Daoy (cell line): ENCODE data around the gene SPATA2L. TPM values are rescaled to one million over a fixed set of nuclear protein-coding genes. Genes with fewer than 3 reads are reported as not detected.

Experiments
- DNase-seq: peaks from one replicate; pipeline ENCODE4 v3.0.0-alpha.2; 2015; ENCODE audit warnings: low read depth
- total RNA-seq: library from RNA; depleted of rRNA; stranded (reverse); fragments of >200 nt; shearing (Covaris generic); gene quantifications from 2 replicates; pipeline ENCODE4 v1.2.3, GENCODE V29; 2014

The SPATA2L gene
- total RNA-seq, 1 experiment from 2014 or later: 8.6 TPM

DNA sequence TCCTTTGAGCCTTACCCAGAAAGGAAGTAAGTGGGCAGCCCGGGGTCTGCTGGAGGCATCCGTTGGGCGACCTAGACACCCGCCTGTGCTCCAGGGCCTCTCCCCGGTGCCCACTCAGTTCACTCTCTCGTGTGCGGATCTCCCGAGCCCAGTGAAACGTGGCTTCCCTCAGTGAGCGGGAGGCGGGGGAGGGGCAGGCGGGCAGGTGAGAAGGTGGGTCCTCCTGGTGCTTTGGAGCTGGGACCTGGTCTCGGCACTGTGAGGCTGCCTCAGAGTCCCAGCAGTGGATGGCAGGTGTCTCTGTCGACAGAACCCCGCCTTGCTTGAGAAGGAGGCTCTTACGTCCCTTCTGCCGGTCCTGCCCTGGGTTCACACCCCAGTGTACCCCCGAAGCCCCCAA, 27.8 kb upstream of the SPATA2L start:
- DNase-seq: no peak

- no peak for DNase-seq
Observed at GRCh38 chr16:89727406-89728120, 26.1 kb upstream of the SPATA2L start.

- no peak for DNase-seq
Observed at GRCh38 chr16:89723279-89724250, 22.1 kb upstream of the SPATA2L start.

DNA sequence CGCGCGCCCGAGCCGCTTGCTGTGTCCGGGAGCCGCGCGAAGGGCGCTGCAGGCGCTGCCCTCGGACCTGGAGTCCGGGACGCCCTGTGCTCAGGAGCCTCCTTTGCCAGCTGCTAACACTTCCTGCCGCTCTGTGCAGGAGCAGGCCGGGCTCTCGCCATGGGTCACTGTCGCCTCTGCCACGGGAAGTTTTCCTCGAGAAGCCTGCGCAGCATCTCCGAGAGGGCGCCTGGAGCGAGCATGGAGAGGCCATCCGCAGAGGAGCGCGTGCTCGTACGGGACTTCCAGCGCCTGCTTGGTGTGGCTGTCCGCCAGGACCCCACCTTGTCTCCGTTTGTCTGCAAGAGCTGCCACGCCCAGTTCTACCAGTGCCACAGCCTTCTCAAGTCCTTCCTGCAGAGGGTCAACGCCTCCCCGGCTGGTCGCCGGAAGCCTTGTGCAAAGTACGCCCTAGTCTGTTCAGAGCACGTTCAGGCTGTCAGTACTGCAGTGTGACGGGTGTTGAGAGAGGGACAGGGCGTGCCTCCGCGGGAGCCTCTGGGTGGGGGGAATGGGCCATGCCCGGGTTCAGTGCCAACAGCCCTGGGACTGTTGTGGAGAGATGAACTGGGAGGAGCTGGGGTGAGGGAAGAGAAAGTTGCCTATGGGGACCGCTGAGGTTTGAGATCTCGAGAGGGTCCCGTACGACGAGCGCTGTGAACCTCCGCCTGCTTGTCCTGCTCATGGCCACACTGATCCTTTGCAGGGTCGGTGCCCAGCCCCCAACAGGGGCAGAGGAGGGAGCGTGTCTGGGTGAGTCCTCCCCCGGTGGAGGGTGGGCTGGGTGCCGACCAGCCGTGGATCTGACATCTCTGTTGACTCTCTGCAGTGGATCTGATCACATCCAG, 21.1 kb upstream of the SPATA2L start:
- DNase-seq: peak; percentile 62

- DNase-seq: peak; percentile 70
Observed at GRCh38 chr16:89721546-89722391, 20.3 kb upstream of the SPATA2L start.

GRCh38 chr16:89720813-89721545, 19.5 kb upstream of the SPATA2L start, which contains the start of the genes VPS9D1 and ZNF276:
Gene VPS9D1, minus strand, starts transcription at chr16:89720898. Its CDS starts 37 bp downstream, at chr16:89720861.
Gene ZNF276, plus strand, starts transcription at chr16:89721537. Its CDS starts 104 bp downstream, at chr16:89721641.
- DNase-seq: peak; percentile 85

- DNase-seq: no peak
Observed at GRCh38 chr16:89720551-89720812, 19.0 kb upstream of the SPATA2L start.

DNA sequence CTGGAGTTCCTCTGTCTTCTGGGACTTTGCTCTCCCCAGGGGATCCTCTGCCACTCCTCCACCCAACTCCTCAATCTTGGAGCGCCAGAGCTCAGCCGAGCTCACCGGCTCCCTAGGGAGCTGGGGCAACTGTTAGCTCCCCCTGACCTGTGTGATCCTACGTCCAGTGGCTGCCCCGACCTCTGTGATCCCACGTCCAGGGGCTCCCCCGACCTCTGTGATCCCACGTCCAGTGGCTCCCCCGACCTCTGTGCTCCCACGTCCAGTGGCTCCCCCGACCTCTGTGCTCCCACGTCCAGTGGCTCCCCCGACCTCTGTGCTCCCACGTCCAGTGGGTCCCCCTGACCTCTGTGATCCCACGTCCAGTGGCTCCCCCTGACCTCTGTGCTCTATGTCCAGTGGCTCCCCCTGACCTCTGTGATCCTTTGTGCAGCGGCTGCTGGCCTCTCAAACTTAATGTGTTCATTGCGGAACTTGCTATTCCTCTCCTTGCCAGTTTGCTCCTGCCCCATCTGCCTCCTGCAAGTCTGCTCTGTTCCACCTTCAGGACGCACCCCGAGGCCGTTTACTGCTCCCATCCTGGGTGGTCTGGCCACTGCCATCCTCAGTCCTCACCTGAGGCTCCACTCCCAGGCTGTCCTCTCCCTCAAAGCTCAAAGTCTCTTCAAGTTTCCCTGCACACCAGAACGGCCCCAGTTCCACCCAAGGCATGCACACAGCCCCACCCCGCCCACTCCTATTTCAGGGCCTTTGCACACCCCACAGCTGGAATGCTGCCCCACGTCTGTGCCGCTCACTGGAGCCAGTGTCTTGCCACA, 16.4 kb upstream of the SPATA2L start:
- DNase-seq: no peak

DNA sequence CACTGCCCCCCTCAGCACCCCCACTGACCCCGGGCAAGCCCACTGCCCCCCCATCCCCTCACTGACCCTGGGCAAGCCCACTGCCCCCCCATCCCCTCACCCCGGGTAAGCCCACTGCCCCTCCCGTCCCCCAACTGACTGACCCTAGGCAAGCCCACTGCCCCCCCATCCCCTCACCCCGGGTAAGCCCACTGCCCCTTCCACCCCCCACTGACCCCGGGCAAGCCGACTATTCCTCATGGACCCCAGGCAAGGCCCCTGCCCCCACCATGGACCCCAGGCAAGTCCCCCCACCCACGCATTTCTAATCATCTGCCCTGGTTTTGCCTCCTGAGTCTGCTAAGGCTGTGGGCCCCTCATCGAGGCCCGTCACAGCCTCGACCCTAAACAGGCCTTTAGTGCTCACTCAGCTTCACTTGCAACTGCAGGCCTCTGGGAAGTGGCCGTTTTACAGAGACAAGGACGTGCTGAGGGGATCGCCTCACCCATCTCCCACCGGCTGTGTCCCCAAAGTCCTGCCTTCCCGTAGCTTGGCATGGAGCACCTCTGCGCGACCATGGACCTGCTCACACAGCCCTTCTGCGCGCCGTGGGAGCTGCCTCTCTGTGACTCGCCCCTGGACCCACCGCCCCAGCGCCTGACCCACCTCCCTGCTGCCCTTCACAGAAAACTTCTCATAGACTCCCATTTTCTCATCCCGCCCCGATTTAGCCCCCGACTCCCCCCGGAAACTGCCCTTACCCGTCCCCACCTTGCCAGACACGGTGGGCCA, 15.6 kb upstream of the SPATA2L start:
- no peak for DNase-seq

GRCh38 chr16:89716493-89716892, 15.0 kb upstream of the SPATA2L start:
- DNase-seq: no peak

- DNase-seq: no peak
Observed at GRCh38 chr16:89712274-89712781, 10.8 kb upstream of the SPATA2L start.

GRCh38 chr16:89711601-89712273, 10.2 kb upstream of the SPATA2L start:
- peak; percentile 63 for DNase-seq

- no peak for DNase-seq
Observed at GRCh38 chr16:89710709-89711564, 9.4 kb upstream of the SPATA2L start.

GRCh38 chr16:89709716-89710432, 8.4 kb upstream of the SPATA2L start:
- DNase-seq: no peak

GRCh38 chr16:89709166-89709565, 7.7 kb upstream of the SPATA2L start:
- DNase-seq: no peak

DNA sequence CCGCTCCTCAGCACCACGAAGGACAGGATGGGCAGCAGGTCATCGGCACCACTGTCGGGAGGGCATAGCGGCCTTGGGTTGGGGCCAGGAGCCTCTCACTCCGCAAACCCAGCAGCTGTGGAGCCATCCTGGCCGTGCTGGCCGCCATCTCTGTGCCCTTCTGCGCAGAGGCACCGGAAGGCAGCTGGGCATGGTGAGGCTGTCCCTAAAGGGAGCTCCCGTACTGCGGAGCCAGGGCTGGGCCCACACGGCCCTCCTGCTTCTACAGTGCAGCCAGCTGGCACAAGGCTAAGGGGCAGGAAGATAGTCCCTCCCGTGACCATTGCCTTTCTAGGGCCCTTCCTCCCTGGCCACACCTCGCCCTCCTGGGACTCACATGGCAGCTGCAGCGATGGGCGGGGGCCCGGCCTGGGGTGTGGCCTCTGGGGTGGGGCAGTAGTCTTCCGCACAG, 7.0 kb upstream of the SPATA2L start:
- no peak for DNase-seq
